AG04449 (cell line): ENCODE results near the gene RGS6.

ENCODE experiments used
- CTCF ChIA-PET: fragments of 350-600 bp; formaldehyde crosslinking; extraction: SDS; loops from one replicate; lab custom pipeline; 2021; ENCODE audit warnings: antibody characterized with exemption; lab: Yijun Ruan, JAX
- POLR2A ChIA-PET: fragments of 400-600, 350-600 bp; formaldehyde crosslinking; extraction: SDS; loops from one replicate; lab custom pipeline; 2020; ENCODE audit warnings: antibody characterized with exemption, inconsistent platforms; lab: Yijun Ruan, JAX
- DNase-seq: peaks from one replicate; pipeline ENCODE4 v3.0.0-alpha.2; 2010; ENCODE audit warnings: low read depth, low spot score
- H3K4me3 ChIP-seq: 2 replicates; pipeline ENCODE4 v1.5.1; 2011; ENCODE audit warnings: low read depth, mild to moderate bottlenecking, control low read depth, low read length
- TF ChIP-seq, protein P1 (sequence below): IDR thresholded peaks from one replicate; pipeline ENCODE4 v1.5.1; 2011; ENCODE audit warnings: mild to moderate bottlenecking, moderate library complexity, low read length, control low read depth, inconsistent platforms; ENCODE audit not compliant: insufficient read depth; ENCODE audit errors: missing control alignments

RGS6 gene

DNA sequence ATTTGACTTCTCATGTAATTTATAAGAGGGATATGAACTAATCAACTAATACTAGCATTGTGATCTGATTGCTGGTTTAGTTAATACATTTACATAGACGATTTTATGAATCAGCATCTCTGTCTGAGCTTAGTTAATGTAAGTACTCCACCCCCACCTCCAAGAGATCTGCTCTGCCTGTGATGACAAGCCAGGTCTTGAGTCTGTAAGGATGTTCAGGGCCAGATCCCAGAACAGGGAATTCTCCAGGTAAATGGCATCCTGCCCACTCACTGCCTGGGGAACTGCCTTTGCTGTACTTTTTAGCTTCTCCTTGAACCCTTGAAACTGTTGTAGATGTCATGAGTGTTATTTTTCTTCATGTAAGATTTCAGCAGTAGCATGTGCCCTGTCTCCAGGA, 289.8 kb downstream of the RGS6 start:
- DNase-seq: no peak
- POLR2A ChIA-PET: no interaction called here
- CTCF ChIA-PET: no interaction called here
- H3K4me3 ChIP-seq: no peak overlapping the region
- TF ChIP-seq, protein P1, sequence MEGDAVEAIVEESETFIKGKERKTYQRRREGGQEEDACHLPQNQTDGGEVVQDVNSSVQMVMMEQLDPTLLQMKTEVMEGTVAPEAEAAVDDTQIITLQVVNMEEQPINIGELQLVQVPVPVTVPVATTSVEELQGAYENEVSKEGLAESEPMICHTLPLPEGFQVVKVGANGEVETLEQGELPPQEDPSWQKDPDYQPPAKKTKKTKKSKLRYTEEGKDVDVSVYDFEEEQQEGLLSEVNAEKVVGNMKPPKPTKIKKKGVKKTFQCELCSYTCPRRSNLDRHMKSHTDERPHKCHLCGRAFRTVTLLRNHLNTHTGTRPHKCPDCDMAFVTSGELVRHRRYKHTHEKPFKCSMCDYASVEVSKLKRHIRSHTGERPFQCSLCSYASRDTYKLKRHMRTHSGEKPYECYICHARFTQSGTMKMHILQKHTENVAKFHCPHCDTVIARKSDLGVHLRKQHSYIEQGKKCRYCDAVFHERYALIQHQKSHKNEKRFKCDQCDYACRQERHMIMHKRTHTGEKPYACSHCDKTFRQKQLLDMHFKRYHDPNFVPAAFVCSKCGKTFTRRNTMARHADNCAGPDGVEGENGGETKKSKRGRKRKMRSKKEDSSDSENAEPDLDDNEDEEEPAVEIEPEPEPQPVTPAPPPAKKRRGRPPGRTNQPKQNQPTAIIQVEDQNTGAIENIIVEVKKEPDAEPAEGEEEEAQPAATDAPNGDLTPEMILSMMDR: no peak

DNA sequence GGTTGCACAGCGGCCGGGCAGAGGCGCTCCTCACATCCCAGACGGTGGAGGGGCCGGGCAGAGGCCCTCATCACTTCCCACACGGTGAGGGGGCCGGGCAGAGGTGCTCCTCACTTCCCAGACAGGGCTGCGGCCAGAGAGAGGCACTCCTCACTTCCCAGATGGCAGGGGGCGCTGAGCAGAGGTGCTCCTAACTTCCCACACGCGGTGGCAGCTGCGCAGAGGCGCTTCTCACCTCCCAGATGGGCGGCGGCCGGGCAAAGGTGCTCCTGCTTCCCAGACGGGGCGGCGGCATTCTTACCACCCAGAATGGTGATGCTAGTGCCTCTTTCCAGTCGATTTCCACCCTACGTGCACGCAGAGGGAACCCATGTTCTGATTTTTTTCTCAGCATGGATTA, 304.4 kb downstream of the RGS6 start:
- no peak overlapping the region for H3K4me3 ChIP-seq
- ChIA-PET POLR2A (no interaction called here), CTCF (no interaction called here)
- no peak for DNase-seq
- TF ChIP-seq, protein P1: no peak

DNA sequence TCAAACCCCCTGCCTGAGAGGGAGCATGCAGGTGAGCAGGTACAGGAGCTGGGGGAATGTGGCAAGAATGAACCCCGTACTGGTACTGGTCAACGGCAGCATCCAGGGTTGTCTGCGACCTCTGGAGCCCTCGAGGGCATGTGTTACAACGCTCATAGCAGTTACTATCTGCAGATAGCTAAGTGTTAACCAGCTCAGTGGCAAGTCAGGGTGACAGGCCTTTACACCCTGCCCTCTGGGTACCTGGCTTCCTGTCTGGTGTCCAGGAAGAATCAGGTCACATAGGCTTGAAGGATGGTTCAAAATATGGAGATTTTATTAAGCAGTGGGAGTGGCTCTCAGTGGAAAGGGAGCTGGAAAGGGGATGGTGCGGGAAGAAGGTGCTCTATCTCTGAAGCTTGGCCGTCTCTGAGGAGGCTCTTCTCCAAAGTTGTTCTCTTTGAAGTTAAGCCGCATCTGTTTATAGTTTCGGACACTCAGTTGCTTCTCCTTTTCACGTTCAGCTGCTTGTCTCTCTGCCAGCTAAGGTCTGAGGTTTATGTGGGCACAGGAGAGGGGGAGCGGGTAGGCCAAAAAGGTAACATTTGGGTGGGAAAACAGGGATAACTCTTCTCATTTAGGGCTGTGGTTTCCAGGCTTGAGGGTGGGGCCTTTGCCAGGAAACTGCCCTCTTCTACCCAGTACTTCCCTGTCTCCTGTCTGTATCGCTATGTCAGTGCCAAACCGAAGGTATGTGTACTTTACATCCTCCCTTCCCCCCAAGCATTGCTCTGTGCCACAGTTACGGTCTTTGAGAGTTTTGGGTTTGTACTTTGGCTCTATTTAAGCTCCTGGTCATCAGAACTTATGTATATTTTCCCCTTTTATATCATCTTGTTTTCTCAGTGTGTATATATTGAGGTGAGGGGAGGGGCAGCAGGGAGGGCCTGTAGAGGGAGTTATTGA, 305.8 kb downstream of the RGS6 start:
- H3K4me3 ChIP-seq: no peak overlapping the region
- ChIA-PET POLR2A (no interaction called here), CTCF (no interaction called here)
- TF ChIP-seq, protein P1: no peak
- DNase-seq: no peak

DNA sequence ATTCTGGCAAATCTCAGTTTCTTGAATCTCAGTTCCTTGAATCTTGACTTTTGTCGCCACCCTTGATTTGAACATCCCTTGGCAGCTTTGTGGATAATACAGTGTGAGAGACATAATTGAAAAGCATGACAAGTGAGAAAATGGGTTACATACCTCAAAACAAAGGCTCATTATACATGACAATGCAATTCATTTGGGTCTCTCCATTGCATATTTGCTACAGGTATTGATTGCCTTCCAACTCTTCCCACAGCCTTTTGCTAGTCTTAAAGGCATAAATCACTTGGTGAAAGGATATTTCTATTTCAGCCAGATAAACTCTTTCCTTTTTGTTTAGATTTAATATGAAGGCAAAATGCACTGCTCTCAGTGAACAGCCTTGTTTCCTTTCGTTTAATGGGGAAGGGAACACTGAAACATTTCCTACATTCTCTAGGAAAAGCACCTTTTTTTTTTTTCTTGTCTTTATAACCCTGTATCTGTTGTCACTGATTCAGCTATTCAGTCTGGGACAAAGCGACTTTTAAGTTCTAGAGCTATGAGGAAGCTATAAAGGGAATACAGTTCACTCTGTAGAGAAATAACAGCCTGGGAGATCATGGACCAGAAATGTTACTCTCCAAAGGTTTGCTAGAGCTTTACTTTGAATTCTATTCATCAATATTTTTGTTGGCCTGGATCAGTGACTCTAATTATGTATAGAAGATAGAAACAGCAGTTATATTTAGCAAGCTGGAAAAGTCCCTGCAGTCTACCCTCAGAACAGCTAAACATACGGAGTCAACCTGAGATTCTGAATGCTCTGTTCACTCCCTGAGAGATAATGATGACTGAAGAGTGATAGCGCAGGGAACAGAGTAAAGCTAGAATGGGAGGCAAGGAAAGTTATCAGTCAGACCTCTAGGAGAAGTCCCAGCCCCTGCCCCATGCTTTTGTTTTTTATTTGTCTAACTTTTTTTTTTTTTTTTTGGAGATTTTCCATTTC, 311.4 kb downstream of the RGS6 start:
- ChIA-PET CTCF (no interaction called here), POLR2A (no interaction called here)
- TF ChIP-seq, protein P1: no peak
- no peak overlapping the region for H3K4me3 ChIP-seq
- no peak for DNase-seq

DNA sequence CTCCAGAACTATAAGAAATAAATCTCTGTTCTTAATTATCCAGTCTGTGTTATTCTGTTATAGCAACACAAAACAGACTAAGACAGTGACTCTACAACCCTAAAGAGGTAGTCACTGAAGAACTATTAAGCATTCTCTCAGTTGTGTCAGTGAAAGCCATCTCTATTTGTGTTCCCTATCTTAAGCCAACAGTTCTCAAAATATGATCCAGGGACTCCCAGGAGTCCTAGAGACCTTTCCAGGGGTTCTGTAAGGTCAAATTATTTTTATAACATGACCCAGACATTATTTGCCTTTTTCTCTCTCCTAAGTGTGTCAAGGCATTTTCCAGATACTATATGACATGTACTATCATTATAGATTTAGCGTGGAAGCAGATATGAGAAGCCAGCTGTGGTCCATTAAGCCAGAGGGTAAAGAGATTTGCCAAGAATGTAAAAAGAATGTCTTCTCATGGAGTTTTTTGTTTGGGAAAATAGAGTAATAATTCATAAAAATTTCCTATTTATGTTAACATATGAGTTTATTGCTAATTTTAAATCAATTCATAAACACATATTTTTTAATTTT, 315.8 kb downstream of the RGS6 start:
- no peak overlapping the region for H3K4me3 ChIP-seq
- CTCF ChIA-PET: no interaction called here
- TF ChIP-seq, protein P1: no peak
- POLR2A ChIA-PET: no interaction called here
- no peak for DNase-seq

DNA sequence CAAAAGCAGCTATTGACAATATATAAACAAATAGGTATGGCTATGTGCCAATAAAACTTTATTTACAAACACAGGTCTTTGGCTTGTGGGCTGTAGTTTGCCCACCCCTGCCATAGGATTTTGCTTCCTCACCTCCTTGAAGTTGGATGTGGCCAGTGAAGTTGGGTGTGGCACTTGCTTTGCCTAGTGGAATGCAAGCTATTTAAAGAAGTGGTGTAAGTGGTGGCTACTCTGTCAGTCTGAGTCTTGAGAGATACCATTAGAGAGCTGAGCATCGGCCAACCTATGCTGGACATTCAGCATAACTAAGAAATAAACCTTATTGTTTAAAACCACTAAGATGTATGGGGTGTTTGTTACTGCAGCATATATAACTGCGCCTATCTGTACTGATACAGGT, 321.3 kb downstream of the RGS6 start:
- ChIA-PET CTCF (no interaction called here), POLR2A (no interaction called here)
- TF ChIP-seq, protein P1: no peak
- no peak overlapping the region for H3K4me3 ChIP-seq
- DNase-seq: no peak
